ENCODE results near the gene CTSW. TPM values are rescaled to one million over a fixed set of nuclear protein-coding genes. Genes with fewer than 3 reads are reported as not detected.
A peak's percentile ranks its signal among the peaks of the same experiment; 100 is the strongest.

CTSW gene
- total RNA-seq, 4 donors from 2014 or later, result 0.76 to 5.0 (median 1.4) TPM; not detected in 1

GRCh38 chr11:65898656-65899355 lies 19.2 kb downstream of the CTSW start:
- WGBS, result 33% methylated on average over 19 of the region's 28 CpGs
- TF ChIP-seq CTCF (IDR thresholded peaks at IDR 0.05) (no peak), POLR2A (IDR thresholded peaks at IDR 0.05) (no peak), POLR2AphosphoS5 (IDR thresholded peaks at IDR 0.05) (no peak), EP300 (IDR thresholded peaks at IDR 0.05) (no peak)
- Histone ChIP-seq H3K4me1 (peaks cover 34% of the 10 kb centered on the region), H3K9me3 (no peaks in the 10 kb centered on the region), H3K27ac (no peak overlapping the region), H3K27me3 (no peaks in the 10 kb centered on the region), H3K4me3 (peak overlapping the region; percentile 75), H3K36me3 (no peaks in the 10 kb centered on the region)
- DNase-seq (ENCODE audit: low spot score in 2 of 2), result no peak

- Histone ChIP-seq H3K27me3 (no peaks in the 10 kb centered on the region), H3K4me3 (peak overlapping the region; percentile 75), H3K9me3 (no peaks in the 10 kb centered on the region), H3K27ac (peak overlapping the region; percentile 73), H3K4me1 (peaks cover 27% of the 10 kb centered on the region), H3K36me3 (no peaks in the 10 kb centered on the region)
- 2% methylated on average over 34 of the region's 78 CpGs for WGBS
- peak; percentile 86 to 89 for DNase-seq (ENCODE audit: low spot score in 2 of 2)
- TF ChIP-seq CTCF (IDR thresholded peaks at IDR 0.05) (no peak), POLR2A (IDR thresholded peaks at IDR 0.05) (no peak), POLR2AphosphoS5 (IDR thresholded peaks at IDR 0.05) (peak in 2 of 3 donors; percentile 42 to 46)
Measured at GRCh38 chr11:65899356-65900124, 19.9 kb downstream of the CTSW start.

GRCh38 chr11:65900125-65900898 lies 20.7 kb downstream of the CTSW start, which contains the start of gene FOSL1:
FOSL1 (minus strand) TSS chr11:65900388; CDS start chr11:65900339, 49 bp downstream.
- H3K27me3 ChIP-seq, result no peaks in the 10 kb centered on the region
- peaks cover 26% of the 10 kb centered on the region for H3K4me1 ChIP-seq
- H3K4me3 ChIP-seq, result peak within 1 kb of the TSS; percentile 75
- H3K27ac ChIP-seq, result peak within 1 kb of the TSS; percentile 73
- TF ChIP-seq EP300 (IDR thresholded peaks at IDR 0.05) (no peak), CTCF (IDR thresholded peaks at IDR 0.05) (no peak), POLR2A (IDR thresholded peaks at IDR 0.05) (peak; percentile 18 to 88), POLR2AphosphoS5 (IDR thresholded peaks at IDR 0.05) (peak in 1 of 3 donors; percentile 52)
- DNase-seq (ENCODE audit: low spot score in 2 of 2), result peak; percentile 95
- no peaks in the 10 kb centered on the region for H3K36me3 ChIP-seq
- 10% methylated on average over 15 of the region's 80 CpGs for WGBS
- H3K9me3 ChIP-seq, result no peaks in the 10 kb centered on the region

- peak overlapping the region; percentile 73 for H3K27ac ChIP-seq
- no peak for DNase-seq (ENCODE audit: low spot score in 2 of 2)
- no peaks in the 10 kb centered on the region for H3K36me3 ChIP-seq
- no peaks in the 10 kb centered on the region for H3K9me3 ChIP-seq
- H3K4me3 ChIP-seq, result peak overlapping the region; percentile 75
- H3K4me1 ChIP-seq, result peaks cover 26% of the 10 kb centered on the region
- H3K27me3 ChIP-seq, result no peaks in the 10 kb centered on the region
- no peak for TF ChIP-seq POLR2AphosphoS5 (IDR thresholded peaks at IDR 0.05)
- TF ChIP-seq CTCF (IDR thresholded peaks at IDR 0.05), result no peak
- TF ChIP-seq POLR2A (IDR thresholded peaks at IDR 0.05), result no peak
- no peak for TF ChIP-seq EP300 (IDR thresholded peaks at IDR 0.05)
- WGBS, result 86% methylated on average over 11 of the region's 11 CpGs
Measured at GRCh38 chr11:65900899-65901180, 21.2 kb downstream of the CTSW start.

All from suprapubic skin (tissue), 4 donors.